HG03439 (cell line): ENCODE data around the gene MAML3.

Experiments
- ATAC-seq: cut with Tn5 transposase; IDR thresholded peaks from one replicate; pipeline ENCODE4 v1.9.1; 2021; ENCODE audit warnings: mild to moderate bottlenecking, moderate library complexity; ENCODE audit not compliant: unreplicated experiment

MAML3 gene

DNA sequence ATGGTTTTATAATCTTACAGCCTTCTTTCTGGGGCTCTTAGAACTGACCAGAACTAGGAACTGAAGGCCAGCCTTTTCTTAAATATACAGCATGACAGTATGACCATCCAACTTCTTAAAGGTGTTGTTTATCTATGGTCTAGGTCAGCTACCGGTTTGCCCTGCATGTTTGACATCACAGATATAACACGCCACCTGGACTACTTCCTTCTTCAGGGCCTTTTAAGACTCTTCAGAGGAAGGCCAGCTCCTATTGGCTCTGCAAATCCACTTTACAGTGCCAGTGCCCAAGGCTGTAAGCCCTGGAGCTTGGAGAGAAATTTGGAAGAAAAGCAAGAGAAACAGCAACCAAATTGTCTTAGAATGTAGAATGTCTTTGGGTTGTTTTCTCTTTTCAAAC is 302.9 kb downstream of the MAML3 start:
- no peak for ATAC-seq

DNA sequence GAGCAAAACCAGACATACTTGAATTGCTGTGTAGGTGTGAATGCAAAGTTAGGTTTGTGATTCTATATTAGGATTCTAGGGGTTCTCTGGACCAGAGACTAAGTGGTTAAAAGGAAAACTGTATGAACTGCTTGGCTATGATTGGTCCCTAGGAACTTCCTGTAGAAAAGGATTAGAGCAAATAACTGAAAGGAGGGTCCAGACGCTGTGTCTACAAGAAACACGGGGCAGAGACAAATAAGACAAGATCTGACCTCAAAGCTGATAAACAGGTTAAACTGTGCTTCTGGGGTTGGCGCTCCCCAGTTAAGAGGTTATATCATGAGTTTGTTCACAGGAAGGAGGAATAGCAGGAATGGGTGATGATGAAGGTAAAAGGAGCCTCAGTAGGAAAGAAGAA is 304.8 kb downstream of the MAML3 start:
- ATAC-seq, result no peak

DNA sequence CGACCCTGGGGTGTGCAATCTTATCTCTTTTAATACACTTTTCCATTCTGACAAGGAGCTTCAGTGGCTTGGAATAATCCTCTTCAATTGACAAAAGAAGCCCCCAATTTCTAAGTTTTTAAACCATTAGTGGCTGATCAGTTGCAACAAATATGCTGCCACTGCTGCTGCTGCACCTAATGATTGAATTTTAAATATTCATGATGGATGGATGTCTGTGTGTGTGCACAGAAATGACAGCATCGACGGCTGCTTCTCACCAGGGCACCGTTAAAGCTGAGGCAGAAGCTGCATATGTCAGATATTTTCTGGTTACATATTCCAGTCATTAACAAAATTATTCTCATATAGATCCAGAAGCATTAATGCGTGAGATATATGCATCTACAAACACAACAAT is 306.0 kb downstream of the MAML3 start:
- no peak for ATAC-seq

DNA sequence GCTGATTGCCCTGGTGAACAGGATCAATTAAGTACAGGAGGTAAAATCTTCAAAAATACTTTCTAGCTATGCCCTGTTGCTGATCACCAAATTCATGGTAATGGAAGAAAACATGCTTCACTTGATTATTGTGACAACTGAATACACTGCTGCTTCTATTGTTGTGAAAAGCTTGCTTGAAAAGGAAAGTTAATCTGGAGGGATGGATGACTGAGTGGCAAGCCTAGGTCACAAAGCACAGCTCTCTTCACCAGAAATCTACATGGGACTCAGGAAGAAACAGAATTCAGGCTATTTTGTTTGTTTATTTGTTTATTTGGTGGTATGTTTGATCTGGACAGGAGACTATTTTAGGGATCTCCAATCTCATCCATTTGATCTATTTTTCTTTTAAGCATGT is 306.4 kb downstream of the MAML3 start:
- no peak for ATAC-seq

DNA sequence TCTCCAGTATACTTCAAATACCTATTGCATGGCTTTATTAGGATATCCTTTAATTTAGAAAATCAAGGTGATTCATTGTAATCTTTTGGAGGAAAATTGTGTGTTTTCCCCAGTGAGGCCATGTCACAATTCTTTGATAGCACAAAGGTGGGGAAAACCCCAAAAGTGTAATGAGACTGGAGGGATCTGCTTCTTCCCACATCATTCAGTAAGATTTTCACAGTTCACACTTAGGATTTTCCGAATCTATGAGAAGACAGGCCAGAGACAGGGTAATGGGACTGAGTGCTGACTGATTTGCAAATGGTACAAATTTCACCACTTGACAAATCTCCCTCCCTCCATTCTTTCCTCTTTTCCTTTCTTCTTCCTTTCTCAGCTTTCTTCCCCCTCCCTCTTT is 307.2 kb downstream of the MAML3 start:
- no peak for ATAC-seq

DNA sequence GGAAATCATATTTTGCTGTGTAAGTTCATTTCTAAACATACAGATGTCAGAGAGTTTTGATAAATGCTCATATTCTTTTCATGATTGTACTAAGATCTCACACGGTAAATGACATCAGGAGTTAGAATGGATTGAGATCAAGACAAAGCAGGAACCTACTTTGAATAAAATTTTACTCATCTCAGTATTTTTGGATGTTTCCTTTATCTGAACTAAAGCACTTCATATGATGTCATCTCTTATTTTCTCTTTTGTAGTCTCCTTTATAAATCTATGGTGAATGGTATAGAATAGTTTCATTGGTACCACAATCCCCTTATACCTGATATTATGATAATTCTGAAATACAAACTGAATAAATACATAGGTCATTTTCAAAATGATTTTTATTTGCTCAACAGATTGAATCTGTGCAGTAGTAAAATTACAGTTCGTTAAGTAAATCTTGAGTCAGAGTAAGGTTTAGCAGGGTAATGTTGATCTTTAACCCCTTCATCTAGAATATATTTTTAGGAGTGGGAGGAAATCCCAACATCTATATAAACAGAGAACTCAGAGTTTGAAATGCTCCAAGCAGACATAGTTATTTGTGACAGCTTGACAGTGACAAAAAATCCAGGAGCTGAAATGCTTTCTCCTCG is 308.4 kb downstream of the MAML3 start:
- no peak for ATAC-seq

DNA sequence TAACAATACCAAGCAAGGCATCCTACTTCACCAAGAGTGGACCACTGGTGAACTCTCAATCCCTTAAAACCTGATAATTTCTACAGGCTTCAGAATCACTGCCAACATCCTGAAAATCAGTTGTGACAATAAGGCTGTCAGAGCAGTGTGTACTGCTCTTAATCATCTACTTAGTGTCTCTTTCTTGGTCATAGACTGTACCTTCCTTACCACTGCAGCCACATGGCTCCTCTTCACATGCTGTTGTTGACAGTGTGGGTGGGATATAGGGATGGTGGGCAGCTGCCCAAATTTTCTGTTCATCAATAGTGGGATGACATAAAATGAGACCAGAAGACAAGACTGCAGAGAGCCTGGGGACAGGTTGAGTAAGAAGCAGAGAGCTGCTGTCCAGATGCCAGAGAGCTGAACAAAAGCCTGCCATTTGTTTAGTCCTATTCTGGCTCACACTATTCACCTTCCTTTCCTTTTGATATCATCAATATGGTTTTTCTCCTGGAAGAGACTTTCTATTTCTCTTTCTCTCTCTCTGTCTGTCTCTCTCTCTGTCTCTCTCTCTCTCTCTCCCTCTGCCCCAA is 309.4 kb downstream of the MAML3 start:
- ATAC-seq, result no peak

DNA sequence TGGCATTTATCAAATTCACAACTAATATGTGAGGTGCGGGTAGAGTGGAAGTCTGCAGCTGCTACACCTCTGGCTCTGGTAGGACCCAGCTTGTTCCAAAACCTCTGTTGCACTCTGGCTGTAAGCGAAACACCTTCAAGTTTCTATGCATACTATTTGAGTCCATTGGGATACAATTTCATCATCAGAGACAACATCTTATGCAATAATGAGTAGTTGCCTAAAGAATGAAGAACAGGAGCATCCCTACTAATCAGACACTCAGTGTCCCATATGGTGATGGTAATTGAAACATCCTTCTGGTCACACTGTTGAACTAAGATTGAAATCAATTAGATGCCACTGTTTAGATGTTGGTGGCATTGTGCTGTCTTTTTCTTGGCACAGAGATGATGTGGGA is 309.9 kb downstream of the MAML3 start:
- ATAC-seq, result no peak

DNA sequence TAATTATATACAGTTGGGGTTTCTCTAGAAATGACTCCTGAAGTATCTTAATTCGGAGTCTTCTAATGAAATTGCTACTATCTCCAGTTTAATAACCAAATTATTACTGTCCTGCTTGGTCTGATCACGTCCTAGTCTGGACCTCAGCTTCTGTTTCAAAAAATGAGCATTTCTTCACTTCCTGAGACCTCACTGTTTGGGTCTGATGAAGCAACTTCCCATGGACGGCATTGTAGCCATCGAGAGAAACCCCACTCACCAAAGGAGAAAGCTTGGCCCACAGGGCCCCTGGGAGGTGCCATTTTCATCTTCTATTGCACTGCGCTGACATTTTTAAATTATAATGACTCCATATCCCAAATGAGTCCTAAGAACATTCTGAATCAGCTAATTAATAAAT is 310.3 kb downstream of the MAML3 start:
- ATAC-seq, result no peak

DNA sequence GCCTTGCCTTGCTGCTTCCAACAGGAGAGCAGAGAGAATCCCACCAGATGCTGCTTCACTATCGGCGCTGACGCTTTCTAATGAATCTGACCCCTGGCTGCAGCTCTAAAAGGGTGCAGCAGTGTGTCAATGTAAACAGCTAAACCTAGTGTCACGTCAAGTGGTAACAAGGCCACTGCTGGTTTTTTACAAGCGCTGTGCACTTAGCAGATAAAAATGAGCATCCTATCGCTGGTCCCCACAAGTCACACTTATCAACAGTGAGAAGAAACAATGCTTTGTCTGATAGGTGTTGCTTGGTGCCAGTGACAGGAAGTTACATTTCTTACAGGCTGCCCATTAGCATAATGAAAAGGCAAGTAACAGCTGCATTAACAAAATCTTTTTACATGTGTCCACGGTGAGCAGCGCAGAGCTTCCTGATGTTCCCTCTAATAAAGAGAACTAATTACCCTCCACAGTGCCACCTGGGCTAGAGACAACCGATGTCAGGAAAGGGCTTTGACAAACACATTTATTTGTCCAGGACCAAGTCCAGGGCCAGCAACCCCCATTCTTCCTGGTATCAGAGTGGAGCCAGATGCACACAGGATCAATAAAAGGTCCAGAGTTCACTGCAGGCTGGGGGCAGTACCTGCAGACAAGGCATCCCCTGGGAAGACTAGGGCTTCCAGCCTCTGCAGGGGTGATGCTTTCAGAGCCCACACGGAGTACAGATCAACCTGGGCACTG is 312.4 kb downstream of the MAML3 start:
- ATAC-seq, result no peak

DNA sequence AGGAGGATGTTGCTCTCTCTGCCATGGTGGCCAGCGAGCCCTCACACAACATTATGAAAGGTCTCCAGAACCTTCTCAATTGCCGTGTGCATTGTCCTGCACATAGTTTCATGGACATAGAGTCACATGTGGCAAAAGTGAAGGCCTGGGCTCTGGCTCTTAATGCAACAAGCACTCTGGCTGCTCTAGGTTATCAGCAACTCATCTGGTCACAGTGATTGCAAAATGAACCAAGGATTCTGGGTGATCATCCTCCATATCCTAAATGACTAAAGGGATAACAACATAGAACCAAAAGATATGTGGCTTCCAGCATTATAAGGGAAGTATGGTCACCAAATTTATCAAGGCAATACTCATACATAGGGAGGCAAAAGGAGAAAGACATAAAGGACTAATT is 313.2 kb downstream of the MAML3 start:
- no peak for ATAC-seq

DNA sequence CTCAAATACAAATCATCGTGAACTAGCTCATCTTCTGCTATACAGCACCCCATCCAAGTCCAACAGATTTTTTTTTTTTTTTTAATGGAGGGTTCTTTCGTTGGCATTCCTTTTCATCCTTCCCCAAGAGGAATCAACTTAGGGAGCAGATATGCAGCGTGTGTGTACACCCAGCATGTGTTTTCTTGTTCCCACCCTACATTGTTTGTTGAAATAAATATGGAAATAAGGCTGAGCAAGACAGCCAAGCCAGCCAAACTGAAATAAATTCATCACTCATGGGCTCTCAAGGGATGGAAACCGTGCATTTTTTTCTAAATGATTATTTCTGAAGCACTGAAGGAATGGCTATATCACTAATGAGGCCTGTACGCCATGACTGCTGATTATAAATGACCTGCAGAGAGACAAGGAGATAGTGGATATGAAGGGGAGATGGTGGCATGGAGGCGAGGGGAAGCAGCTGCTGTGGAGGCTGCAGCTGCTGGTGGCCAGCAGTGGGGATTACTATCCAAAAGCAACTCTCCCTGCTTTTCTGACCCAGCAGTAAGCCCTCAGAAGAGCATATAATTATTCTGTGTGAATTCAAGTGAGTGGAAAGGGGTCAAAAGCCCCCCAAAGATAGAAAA is 314.5 kb downstream of the MAML3 start:
- ATAC-seq, result no peak

DNA sequence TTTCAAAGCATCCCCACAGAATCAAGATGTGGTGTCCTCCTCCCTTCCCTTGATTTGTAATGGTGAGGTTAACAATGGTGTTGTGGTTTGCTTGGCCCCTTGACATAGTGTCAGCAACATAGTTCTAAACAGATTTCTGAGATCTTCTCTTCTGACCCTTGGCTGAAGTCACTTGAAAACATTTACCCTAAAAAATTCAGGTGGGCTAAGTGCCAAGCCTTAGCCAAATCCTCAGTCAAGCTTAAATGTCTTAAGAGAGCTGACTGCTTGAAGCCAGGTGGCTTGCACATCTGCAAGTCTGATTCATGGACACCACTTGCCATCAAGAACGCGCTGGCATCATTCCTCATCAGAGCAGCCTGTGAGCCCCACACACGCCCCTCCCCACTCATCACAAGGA is 315.2 kb downstream of the MAML3 start:
- no peak for ATAC-seq

DNA sequence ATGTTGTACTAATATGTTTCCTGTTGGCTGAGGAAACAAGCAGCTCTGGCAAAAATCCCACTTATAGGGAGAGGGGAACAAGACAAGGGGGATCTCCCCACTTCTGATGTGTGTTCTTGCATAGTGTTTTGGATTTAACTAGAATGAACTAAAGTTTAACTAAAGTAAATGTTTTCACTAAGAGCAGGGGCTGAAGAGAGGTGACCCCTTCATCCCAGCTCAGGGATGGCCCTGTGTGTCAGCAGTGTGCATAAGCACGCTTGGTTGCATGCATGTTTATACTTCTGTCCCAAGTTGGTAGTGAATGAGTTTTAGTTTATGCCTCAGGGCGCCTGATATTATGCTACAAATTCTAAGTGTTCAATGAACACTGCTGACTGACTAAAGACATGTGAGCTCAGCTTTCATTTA is 319.0 kb downstream of the MAML3 start:
- ATAC-seq, result no peak

DNA sequence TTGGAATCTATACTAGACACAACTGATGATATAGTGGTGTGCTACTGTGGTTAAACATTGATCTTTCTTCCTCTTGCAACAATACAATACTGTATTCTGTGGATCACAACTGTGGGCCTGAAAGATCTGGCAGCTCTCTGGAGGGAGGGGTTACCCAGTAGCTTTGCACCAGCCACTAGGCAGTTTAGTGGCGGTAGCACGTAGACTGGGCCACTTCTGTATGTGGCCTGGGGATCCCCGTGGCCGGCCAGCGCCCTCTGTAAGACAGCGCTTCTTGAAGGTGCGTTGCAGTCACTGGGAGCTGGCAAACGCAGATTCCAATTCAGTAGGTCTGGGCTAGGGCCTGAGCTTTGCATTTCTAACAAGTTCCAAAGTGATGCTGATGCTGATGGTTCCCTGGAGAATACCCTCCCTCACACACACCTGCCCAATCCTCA is 319.7 kb downstream of the MAML3 start:
- ATAC-seq, result no peak

DNA sequence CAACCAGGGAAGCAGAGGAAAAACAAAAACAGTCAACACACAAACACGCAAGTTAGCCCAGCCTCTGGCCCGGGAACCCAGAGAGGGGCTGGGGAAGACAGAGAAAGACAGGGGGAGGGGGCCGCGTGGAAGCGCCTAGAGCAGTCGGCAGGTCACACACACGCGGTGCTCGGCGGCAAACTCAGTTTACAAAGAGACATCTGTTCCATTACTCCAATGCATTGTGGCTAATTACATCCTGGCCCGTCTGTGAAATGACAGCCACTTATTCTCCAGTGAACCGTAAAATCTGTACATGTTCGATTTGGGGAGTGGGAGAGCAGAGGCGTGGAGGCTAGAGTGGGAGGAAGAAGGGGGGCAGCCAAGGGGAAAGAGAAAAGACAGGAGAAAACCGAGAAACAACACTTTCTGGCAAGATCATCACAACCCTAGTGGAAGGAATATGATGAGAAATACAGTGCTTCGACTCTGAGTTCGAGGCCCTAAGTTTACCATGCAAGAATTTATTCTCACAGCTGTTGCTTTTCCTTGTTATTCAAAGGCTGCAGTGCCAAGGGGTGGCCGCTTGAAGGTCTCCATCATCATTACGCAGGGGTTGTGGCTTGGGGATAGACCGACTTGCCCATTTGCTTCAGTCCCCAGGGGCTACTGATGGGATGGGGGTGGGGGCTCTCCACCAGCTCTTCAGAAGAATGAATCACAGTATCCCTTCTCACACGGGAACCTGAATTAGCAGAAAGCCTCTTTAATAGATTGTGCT is 320.7 kb downstream of the MAML3 start:
- ATAC-seq, result no peak

DNA sequence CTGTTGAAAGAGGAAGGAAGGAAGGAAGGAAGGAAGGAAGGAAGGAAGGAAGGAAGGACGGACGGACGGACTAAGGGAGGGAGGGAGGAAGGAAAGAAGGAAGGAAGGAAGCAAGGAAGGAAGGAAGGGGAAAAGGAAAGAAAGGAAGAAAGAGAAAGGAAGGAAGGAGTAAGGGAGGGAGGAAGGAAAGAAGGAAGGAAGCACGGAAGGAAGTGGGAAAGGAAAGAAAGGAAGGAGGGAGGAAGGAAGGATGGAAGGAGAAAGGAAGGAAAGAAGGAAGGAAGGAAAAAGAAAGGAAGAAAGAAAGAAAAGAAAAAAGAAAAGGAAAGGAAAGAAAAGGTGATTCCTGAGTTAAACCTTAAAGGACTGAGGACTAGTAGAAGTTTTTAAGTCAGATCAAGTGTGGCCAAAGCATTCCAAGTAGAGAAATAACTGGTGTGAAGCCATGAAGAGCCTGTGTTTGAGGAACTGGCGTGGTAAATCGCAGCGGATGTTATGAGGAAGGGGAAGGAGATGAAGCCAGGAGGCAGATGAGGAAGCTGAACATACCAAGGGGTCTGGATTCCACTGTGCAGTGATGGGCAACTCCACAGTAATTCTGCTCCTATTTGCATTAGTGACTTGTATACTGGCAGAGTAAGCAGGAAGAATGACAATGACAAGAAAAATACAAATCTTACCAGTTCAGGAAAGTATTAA is 324.9 kb downstream of the MAML3 start:
- ATAC-seq, result no peak

DNA sequence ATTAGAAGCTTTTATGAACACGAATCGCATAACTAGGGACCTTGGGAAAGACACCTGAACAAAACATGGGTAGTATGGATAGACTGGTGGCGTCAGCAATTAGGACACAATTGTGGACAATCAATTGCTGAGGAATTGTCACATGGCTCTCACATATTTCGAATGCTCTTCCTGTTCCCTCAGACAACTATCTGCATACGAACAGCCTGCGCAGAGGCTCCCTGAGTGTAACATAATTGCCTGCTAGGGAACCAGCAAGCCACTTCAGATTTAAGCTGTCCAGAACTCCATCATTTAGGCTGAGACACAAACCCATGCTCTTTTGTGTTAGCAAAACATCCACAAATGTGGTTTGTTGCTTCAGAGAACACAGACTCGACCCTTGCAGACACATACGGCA is 327.6 kb downstream of the MAML3 start:
- no peak for ATAC-seq

DNA sequence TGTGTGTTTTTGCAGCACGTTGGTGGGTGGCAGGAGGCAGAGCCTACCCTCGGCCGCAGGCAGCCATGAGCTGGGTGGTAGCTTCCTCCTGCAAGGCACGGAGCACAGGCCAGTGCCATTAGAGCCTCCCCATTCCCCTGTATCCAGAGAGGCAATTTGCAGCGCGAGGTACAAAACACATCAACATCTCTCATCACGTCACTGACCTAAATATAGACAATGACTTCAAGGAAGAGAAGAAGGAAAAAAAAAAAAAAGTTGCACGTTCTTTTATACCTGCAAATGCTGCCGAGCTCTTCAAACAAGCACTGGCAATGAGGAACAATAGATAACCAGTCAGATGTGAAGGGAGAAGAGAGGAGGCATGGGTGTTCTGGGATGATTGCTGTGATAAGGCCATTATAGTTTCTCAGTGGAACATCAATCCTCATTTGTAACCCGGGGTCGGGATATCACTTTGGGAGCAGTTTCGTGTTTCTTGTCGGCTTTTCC is 328.4 kb downstream of the MAML3 start:
- no peak for ATAC-seq

DNA sequence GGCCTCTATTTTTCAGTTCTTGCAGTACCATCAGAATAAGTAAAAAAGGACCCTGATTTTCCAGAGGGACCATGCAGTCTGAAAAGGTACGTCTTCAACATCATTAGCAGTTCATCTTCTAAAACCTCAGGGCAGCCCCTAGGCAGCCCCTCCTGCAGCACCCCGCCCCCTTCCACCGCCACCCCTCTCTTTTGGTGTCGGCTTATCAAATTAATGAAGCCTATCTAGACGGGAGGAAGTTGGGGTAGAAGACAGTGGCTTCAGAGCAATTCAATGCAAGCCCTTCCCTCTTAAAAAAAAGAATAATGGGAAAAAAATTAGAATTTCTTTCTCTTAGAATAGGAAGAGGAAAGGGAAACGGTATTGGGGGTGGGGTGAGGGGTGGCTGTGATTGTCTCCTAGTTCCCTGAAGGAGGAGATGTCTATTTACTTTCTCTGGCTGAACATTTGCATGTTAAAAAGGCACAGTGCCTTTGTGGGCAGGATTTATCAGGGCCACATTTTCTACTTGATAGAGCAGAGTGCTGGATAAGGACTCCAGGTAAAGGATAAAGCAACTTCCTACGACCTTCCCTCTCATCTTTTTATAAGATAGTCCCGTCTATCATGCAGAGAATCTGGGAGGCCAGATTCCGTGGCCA is 329.0 kb downstream of the MAML3 start:
- no peak for ATAC-seq
